ENCODE data around the gene NUP98. TPM values are rescaled to one million over a fixed set of nuclear protein-coding genes. Genes with fewer than 3 reads are reported as not detected.

The NUP98 gene
- total RNA-seq, 2 donors from 2014 or later: 135 to 216 TPM

- Histone ChIP-seq H3K4me3 (no peak within 1 kb of the TSS), H3K27me3 (replicated peaks; ENCODE audit: insufficient read depth) (no peaks in the 10 kb centered on the region), H3K27ac (no peak within 1 kb of the TSS), H3K4me1 (ENCODE audit: control insufficient read depth in 1 of 2, low read depth in 2 of 2) (no peaks in the 10 kb centered on the region), H3K36me3 (peaks cover 43% of the 10 kb centered on the region), H3K9me3 (no peaks in the 10 kb centered on the region)
- TF ChIP-seq CTCF (IDR thresholded peaks at IDR 0.05): no peak
- DNase-seq (ENCODE audit: low spot score): no peak
- ATAC-seq (ENCODE audit: insufficient number of reproducible peaks, low FRiP score, low read depth): no peak
Observed at GRCh38 chr11:3671334-3672254, 125.8 kb downstream of the NUP98 start, which contains the start of gene CHRNA10. Gene CHRNA10, minus strand, starts transcription at chr11:3671384. Its CDS starts 72 bp downstream, at chr11:3671312.

- Histone ChIP-seq H3K9me3 (no peaks in the 10 kb centered on the region), H3K4me3 (no peak overlapping the region), H3K4me1 (ENCODE audit: control insufficient read depth in 1 of 2, low read depth in 2 of 2) (no peaks in the 10 kb centered on the region), H3K27ac (no peak overlapping the region), H3K36me3 (peaks cover 33% of the 10 kb centered on the region), H3K27me3 (replicated peaks; ENCODE audit: insufficient read depth) (no peaks in the 10 kb centered on the region)
- ATAC-seq (ENCODE audit: insufficient number of reproducible peaks, low FRiP score, low read depth): no peak
- TF ChIP-seq CTCF (IDR thresholded peaks at IDR 0.05): no peak
- no peak for DNase-seq (ENCODE audit: low spot score)
Observed at GRCh38 chr11:3669742-3670183, 127.6 kb downstream of the NUP98 start.

GRCh38 chr11:3669128-3669527, 128.2 kb downstream of the NUP98 start:
- no peaks in the 10 kb centered on the region for H3K4me1 ChIP-seq (ENCODE audit: control insufficient read depth in 1 of 2, low read depth in 2 of 2)
- TF ChIP-seq CTCF (IDR thresholded peaks at IDR 0.05): no peak
- no peaks in the 10 kb centered on the region for H3K9me3 ChIP-seq
- no peak overlapping the region for H3K27ac ChIP-seq
- peaks cover 27% of the 10 kb centered on the region for H3K36me3 ChIP-seq
- ATAC-seq (ENCODE audit: insufficient number of reproducible peaks, low FRiP score, low read depth) (no peak), DNase-seq (ENCODE audit: low spot score) (no peak)
- H3K4me3 ChIP-seq: no peak overlapping the region
- H3K27me3 ChIP-seq (replicated peaks; ENCODE audit: insufficient read depth): no peaks in the 10 kb centered on the region

- no peak for ATAC-seq (ENCODE audit: insufficient number of reproducible peaks, low FRiP score, low read depth)
- H3K4me1 ChIP-seq (ENCODE audit: control insufficient read depth in 1 of 2, low read depth in 2 of 2): no peaks in the 10 kb centered on the region
- H3K36me3 ChIP-seq: peaks cover 20% of the 10 kb centered on the region
- H3K27me3 ChIP-seq (replicated peaks; ENCODE audit: insufficient read depth): no peaks in the 10 kb centered on the region
- no peak for DNase-seq (ENCODE audit: low spot score)
- H3K27ac ChIP-seq: no peak overlapping the region
- H3K4me3 ChIP-seq: no peak overlapping the region
- TF ChIP-seq CTCF (IDR thresholded peaks at IDR 0.05): no peak
- no peaks in the 10 kb centered on the region for H3K9me3 ChIP-seq
Observed at GRCh38 chr11:3667149-3668035, 130.0 kb downstream of the NUP98 start.
